ENCODE results near the gene NDUFB10.
A peak's percentile ranks its signal among the peaks of the same experiment; 100 is the strongest.
"Not testable (repeated sequence)": the region's sequence is repeated elsewhere in the genome, so short reads cannot be mapped to it uniquely, and the experiment has no call there.

Gene NDUFB10

GRCh38 chr16:1959269-1960039 is at the start of gene NDUFB10:
Gene NDUFB10 (plus strand): TSS chr16:1959538. CDS start chr16:1959625, 87 bp downstream.
- peak; percentile 78 to 91 for DNase-seq (ENCODE audit: low read depth in 2 of 2)

GRCh38 chr16:1909561-1910231 is 49.6 kb upstream of the NDUFB10 start:
- no peak for DNase-seq (ENCODE audit: low read depth in 2 of 2)

GRCh38 chr16:1911467-1912214 is 47.7 kb upstream of the NDUFB10 start:
- no peak for DNase-seq (ENCODE audit: low read depth in 2 of 2)

- no peak for DNase-seq (ENCODE audit: low read depth in 2 of 2)
Observed at GRCh38 chr16:1912215-1912543, 47.2 kb upstream of the NDUFB10 start.

- DNase-seq (ENCODE audit: low read depth in 2 of 2) = no peak
Observed at GRCh38 chr16:1913327-1914083, 45.8 kb upstream of the NDUFB10 start.

- DNase-seq (ENCODE audit: low read depth in 2 of 2) = no peak
Observed at GRCh38 chr16:1914084-1914608, 45.2 kb upstream of the NDUFB10 start.

GRCh38 chr16:1914988-1915387 is 44.4 kb upstream of the NDUFB10 start:
- DNase-seq (ENCODE audit: low read depth in 2 of 2) = no peak

- no peak for DNase-seq (ENCODE audit: low read depth in 2 of 2)
Observed at GRCh38 chr16:1915732-1916639, 43.4 kb upstream of the NDUFB10 start.

GRCh38 chr16:1916640-1916990 is 42.7 kb upstream of the NDUFB10 start:
- no peak for DNase-seq (ENCODE audit: low read depth in 2 of 2)

- no peak for DNase-seq (ENCODE audit: low read depth in 2 of 2)
Observed at GRCh38 chr16:1917056-1917664, 42.2 kb upstream of the NDUFB10 start.

- DNase-seq (ENCODE audit: low read depth in 2 of 2) = no peak
Observed at GRCh38 chr16:1917665-1918350, 41.5 kb upstream of the NDUFB10 start.

GRCh38 chr16:1918351-1919326 is 40.7 kb upstream of the NDUFB10 start, which contains the start of gene HS3ST6:
Gene HS3ST6 (minus strand): TSS chr16:1918415. CDS start chr16:1918323, 92 bp downstream.
- DNase-seq (ENCODE audit: low read depth in 2 of 2) = no peak

- DNase-seq (ENCODE audit: low read depth in 2 of 2) = no peak
Observed at GRCh38 chr16:1919327-1919998, 39.9 kb upstream of the NDUFB10 start.

GRCh38 chr16:1920122-1920521 is 39.2 kb upstream of the NDUFB10 start:
- not testable (repeated sequence) for DNase-seq (ENCODE audit: low read depth in 2 of 2)

- peak in 1 of 2 donors; percentile 14 for DNase-seq (ENCODE audit: low read depth in 2 of 2)
Observed at GRCh38 chr16:1920727-1921171, 38.6 kb upstream of the NDUFB10 start.

- DNase-seq (ENCODE audit: low read depth in 2 of 2) = no peak
Observed at GRCh38 chr16:1922357-1922756, 37.0 kb upstream of the NDUFB10 start.

GRCh38 chr16:1923299-1924034 is 35.9 kb upstream of the NDUFB10 start:
- DNase-seq (ENCODE audit: low read depth in 2 of 2) = no peak

All from stimulated activated CD4-positive, alpha-beta T cell treated with anti-CD3 and anti-CD28 coated beads, Interleukin-15, amount 100 ng/mL, for 48 hours (primary cell).